ENCODE measurements around the gene PPT1.

PPT1 gene

DNA sequence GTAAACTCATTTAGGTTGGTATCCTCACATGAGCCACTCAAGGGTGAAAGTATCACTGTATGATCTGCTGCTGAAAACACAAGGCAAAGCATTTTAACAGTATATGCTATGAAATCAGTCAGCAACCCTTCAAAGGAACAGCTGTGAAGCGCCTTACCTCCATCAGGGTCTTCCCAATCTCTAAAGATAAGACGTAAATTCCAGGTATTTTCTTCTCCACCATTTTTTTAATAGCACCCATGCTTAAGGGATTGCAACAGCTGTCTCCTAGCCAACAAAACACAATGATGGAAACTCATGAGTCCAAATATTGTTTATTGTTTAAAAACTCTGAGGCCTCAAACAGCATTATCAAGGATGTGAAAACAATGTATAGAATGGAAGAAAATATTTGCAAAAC, 4.8 kb downstream of the PPT1 start:
- DNase-seq: no peak

DNA sequence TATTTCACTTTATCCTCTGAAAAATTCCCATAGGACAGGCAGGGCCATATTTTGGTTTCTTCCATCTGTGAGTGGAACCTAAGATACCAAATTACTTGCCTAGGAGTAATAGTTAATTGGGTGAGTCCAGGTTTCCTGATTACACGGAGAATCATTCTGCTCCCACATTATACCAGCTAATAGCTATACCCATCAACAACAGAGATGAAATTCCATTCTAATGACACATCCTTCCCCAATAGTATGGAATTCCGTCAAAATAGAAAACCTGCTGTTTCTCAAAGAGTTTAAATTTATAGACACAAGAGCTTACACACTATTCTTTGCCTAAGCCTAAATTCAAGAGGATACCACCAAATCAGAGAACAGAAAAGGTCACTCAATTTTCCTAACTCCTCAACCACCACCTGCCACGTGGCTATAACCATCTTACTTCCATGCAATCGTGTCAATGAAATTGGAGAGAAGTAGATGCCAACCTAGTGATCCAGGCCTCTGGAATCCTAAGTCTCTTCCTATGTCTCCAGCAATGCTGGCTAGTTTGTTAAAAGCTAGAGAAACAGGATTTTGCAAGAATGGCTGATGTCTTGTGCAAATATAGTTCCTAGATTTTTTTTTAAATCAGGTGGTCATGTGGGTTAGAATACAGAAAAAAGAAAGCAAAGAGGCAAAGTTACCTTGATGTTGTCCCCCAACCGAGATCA, 6.2 kb downstream of the PPT1 start:
- no peak for DNase-seq

DNA sequence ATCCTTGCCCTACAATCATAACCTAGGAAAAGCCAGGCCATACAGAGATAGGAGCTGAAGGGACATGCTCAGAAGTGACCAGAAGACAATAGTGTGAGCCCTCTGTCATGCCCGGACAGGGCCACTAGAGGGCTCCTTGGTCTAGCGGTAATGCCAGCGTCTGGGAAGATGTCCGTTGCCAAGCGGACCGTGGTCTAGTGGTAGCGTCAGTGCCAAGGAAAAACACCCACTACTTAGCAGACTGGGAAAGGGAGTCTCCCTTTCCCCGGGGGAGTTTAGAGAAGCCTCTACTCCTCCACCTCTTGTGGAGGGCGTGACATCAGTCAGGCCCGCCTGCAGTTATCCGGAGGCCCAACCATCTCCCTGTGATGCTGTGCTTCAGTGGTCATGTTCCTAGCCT, 12.3 kb downstream of the PPT1 start:
- DNase-seq: peak; percentile 28

DNA sequence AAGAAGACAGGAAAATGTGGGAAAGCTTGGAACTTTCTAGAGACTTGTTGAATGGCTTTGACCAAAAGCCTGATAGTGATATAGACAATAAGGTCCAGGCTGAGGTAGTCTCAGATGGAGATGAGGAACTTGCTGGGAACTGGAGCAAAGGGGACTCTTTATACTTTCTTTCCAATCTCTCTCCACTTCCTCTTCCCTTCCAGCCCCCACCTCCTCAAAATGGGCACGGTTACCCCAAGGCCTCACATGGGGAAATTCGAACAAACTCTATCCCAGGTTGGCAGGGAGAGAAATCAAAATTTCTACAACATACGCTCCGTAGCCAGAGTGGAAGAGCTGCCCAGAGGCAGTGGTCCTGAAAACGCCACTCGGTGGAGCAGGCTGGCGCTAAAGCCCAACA, 15.2 kb downstream of the PPT1 start:
- no peak for DNase-seq

DNA sequence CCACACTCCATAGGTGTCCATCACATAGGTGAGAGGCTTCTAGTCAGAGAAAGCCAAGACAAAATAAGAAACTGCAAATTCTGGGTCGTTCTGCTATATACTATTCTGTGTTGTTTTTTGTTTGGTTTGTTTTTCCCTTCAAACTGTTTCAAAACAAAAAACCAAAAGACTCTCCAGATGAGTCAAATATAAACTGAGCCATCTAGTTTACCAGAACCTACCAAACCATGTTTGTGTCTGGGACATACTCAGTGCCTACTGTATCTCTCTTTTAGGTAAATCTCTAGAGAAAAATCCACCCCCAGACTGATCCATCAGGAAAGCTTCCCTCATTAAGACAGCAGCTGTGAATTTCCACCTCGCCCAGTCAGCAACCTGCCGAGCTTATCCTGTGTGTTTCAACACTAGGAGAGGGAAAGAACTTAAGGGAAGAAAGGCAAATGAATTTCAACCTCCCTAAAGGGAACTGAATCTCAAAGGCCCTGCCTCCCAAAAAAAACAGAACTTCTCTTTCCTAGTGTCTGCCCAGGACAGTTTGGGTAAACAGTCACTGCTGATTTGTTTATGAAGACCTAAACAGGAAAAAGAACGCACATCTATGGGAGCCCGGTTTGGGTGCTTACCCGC, 17.2 kb downstream of the PPT1 start:
- no peak for DNase-seq

DNA sequence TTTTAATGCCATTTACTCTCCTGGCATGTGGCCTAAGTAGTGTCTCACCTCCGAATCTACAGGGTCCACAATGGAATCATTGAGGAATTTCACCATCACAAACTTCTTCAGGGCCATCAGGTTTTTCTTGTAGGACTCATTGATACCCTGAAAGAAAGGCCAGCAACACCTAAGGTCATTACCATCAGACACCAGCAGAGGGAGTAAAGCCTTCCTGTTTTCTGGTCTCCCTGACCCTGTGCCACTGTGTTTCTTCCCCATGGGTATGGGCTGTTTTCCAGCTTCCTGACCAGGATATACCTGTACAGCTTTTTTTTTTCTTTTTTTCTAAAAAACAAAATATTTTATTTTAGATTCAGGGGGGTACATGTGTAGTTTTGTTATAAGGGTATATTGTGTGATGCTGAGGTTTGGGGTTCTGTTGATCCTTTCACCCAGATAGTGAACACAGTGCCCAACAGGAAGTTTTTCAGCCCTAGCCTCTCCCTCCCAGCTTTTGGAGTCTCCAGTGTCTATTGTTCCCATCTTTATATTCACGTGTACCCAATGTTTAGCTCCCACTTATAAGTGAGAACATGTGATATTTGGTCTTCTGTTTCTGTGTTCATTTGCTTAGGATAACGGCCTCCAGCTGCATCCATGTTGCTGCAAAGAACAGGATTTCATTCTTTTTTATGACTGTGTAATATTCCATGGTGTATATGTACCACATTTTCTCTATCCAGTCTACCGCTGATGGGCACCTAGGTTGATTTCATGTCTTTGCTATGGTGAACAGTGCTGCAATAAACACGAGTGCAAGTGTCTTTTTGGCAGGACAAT, 18.3 kb downstream of the PPT1 start:
- peak; percentile 20 for DNase-seq

DNA sequence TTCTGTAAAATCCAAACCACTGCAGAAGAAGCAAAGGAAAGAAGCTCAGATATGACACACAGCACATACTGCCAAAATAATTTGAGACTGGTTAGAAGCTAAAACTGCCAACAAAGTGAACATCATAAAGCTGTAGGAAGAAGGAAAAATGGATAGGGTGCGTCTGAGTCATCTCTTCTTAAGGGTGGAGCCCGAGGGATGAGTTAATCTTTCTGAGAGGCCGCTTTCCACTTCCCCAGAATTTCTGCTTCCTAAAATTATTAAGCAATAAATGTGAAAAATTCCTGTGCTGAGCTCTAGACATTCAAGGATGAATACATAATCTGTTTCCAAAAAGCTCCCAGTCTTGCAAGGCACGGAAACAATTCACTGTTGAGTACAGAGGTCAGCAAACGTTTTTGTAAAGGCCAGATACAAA, 20.1 kb downstream of the PPT1 start:
- DNase-seq: no peak

DNA sequence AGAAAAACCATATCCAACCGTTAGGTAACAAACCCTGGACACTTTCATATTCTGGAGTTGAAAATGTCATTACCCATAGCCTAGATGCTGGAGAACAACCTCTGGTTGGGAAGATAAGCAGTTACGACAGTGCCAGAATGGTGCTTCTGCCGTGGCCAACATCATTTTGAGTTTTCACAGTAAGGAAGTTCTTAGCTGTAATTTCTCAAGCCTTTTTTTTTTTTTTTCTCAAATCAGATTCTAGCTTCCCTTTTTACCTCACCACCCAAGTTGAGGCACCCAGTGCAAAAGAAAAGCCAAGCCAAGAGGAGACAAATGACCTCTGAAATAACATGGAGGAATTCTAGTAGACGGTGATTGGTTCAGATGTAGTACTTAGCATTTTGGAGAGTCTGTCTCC, 21.8 kb downstream of the PPT1 start:
- DNase-seq: no peak

DNA sequence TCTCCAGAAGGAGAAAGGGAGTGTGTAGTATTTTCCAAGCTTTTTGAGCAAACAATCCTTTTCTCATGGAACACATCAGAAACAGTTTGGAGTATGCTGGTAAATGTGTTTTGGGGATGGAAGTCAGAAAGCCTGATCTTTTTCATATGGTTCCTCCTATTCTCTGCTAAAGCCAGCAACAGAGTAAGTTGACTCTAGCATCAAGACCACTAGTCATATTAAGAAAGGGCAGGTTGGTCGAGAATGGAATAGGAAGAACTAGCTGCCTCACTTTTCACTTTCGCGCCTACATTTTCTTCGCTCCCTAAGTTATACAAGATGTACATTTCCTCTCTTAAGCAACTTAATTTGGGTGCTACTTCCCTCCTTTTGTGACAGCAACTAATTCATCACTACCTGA, 24.0 kb downstream of the PPT1 start:
- no peak for DNase-seq

DNA sequence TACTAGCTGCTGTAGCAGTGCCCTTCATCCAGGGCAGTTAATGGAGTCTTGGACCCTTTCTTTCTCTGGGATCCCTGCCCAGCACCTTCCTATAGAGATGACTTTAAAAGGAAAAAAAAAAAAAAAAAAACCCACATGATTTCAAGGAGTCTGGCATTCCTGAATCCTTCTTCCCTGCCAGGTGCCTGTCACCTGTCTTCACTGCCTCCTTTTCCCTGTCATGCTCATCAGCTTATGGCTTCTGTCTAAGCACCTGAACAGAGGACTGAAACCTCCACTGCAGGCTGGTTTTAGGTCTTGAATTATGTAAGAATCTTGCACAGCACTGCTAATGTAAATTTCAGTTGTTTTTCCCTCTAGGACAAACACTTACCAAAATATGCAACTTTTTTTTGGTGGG, 24.9 kb downstream of the PPT1 start:
- no peak for DNase-seq

DNA sequence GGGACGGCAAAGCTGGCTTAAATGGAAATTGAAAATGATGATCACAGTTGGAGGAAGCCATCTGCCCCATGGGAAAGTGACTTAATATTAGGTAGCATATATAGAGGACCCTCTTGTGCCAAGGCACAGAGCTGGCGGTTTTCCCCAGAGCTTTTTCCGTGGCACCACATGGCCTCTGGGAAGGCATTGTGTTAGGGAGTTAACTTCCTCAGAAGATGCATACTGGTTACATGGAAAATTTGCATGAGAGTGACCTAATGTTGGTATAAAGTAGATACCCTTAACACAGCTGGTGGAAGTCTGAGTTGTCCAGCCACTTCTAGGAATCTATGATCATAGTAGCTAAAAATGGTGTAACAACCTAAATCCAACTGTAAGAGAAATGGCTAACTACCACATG, 29.2 kb downstream of the PPT1 start:
- DNase-seq: no peak

DNA sequence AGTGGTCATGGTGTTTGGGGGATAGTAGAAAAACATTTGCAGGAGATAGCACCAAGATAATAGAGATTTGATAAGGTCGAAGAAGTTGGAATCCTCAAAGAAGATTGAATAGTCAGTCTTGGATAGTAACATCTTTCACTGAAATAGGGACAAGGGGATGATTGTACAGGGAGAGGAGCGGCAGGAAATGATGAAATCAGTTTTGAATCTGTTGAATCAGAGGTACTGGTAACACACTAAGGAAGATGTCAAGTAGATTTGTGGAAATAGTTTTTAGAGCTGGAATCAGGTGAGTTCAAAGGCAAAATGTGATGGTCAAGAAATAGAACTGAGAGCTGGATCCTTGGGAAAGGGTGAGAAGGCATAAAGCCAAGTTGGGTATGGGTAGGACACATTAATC, 30.0 kb downstream of the PPT1 start:
- DNase-seq: no peak

DNA sequence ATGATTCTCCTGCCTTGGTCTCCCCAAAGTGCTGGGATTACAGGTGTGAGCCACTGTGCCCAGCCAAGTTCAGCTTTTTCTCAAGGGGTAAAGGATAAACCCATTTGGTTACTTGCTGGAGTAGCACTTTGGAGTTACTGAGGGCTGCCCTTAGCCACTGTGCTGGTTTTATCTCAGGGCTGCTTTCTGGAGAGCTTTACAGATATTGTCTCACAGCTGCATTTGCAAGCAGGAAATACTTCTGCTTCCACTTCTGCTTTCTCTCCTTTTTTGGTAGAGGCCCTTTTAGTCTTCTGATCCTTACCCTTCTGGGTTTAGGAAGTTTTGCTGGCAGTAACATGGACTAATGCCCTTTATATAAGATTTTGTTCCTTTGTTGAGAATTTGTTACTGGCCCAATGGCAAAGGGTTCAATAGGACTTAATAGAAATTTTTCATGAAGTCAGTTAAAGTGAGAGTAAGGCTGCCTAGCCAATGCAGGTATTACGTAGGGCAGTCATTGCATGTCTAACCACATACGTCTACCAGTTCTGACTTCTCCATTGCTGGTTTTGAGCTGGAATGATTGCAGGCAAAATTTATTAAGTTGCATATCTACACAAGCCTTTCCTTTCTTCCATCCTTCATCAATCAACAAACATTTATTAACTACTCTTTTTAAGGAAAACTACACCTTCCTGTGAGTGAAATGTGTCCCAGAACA, 32.1 kb downstream of the PPT1 start:
- no peak for DNase-seq

DNA sequence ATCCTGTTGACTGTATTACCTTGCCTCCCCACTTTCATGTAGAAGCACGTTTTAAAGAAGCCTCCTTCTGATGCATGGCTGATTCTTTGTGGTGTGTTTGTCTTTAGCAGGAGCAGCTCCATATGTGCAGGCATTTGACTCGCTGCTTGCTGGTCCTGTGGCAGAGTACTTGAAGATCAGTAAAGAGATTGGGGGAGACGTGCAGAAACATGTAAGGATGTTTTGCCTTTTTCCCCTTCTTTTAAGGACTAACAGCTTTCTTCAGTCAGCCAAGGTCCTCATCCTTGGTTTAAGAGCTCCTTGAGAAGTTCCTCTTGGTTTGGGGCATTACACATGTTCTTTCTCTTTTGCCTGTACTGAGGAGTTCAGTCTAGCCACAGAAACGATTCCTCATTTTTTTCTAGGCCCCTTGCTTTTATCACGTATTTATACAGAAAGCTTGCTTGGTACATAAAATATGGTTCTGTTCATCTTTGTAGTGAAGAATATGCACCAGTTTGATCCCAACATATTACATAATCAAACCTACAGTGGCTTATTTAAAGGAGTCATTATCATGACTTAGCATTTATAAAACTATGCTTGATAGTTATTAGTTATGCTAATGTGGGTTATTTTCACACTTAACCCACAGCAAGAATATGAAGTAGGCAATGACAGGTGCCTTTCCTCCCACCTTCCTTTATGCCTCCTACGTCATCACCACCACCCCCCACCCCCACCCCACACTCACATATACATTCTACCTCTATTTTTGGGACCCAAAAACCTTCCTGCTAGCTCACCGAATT, 36.9 kb downstream of the PPT1 start:
- DNase-seq: no peak

DNA sequence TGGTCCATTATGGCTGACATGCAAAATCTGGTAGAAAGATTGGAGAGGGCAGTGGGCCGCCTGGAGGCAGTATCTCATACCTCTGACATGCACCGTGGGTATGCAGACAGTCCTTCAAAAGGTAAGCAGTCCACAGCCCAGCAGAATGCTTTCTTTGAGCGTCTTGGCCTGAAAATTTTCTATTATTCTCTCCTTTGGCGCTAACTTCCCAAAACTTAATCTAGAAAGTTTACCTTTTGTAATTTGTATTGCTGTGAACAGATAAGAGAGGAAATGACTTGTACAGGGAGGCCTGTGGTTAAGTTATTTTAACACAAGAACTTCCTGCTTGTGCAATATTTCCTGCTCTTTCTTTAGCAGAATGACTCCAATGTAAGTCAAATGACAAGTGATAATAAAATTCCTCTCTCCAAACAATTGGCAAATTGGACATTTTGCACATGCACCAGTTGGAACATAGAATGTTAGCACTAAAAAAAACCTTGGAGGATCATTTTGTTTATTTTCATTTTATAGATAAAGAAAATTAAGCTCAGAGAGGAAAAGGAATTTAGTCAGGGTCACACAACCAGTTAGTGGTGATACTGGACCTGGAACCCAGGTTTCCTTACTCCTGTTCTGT, 37.6 kb downstream of the PPT1 start:
- DNase-seq: no peak

DNA sequence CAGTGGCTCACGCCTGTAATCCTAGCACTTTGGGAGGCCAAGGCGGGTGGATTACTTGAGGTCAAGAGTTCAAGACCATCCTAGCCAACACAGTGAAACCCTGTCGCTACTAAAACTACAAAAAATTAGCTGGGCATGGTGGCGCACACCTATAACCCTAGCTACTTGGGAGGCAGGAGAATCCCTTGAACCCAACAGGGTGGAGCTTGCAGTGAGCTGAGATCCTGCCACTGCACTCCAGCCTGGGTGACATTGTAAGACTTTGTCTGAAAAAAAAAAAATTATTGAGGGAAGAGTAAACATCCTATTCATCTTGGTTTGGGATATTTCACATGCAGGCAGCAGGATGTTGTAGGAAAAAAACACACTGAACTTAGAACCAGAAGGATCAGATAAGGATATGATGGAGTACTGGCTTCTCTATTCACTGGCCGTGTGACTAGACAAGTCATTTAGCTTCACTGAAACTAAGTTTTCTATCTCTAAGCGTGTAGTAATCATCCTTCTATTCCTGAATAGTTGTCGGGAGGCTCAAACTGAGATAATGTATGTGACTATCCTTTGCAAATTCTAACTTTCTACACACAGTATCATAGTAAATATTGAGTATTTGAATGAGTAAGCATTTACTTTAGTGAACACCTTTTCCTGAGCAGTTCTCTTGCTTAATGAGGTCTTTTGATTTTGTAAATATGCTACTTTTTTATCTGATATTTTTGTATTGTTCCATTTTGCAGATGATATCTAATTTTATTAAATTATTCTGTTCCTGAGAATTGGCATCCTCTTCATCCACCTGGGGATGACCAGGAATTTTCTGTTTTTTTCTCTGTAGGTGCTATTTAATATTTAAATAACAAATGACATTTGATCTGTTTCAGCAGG, 38.4 kb downstream of the PPT1 start:
- DNase-seq: no peak

DNA sequence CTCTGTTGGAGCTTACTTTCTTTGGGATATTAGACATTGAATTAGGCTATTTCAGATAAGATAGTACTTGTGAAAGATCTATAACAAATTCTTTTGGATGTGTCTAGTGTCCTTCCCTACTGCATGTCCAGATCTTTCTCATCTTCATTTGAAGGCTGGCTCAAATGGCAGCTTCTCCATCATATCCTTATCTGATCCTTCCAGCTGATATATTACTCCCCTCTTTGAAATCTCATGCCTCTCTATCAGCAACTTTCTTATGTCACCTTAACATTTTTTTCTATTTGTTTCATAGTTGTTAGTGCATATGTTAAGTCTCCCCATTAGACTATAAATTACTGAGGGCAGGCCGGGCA, 39.0 kb downstream of the PPT1 start:
- DNase-seq: no peak

DNA sequence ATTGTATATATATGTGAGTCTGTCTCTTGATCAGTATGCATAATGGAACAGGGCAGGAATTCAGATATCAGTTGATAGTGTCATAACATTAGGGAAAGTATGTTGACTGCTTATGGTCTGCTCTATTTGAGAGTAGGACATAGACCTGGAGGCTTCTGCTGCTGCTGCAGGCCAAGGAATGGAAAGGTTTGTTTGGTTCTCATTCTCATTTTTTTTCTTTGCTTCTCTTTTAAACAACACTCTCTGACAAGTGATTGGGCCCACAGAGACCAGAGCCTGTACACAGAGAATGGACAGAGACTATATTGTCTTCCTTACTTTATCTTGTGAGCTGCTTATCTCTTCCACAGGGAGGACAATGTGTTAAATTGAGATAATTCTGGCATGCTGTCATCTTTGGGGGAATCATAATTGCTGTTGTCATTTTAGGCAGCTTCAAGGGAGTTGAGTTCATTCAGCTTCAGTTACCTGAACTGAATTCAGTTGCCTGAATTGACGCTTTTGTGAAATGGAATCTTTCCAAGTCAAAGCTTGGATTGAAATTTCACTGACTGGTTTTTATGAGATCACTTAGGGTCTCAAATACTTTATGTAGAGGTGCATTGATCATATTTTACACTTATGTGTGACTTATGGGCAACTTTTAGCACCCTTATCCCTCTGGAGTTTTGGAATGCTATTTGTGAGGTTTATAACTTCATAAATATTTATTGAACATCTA, 39.6 kb downstream of the PPT1 start:
- DNase-seq: no peak

DNA sequence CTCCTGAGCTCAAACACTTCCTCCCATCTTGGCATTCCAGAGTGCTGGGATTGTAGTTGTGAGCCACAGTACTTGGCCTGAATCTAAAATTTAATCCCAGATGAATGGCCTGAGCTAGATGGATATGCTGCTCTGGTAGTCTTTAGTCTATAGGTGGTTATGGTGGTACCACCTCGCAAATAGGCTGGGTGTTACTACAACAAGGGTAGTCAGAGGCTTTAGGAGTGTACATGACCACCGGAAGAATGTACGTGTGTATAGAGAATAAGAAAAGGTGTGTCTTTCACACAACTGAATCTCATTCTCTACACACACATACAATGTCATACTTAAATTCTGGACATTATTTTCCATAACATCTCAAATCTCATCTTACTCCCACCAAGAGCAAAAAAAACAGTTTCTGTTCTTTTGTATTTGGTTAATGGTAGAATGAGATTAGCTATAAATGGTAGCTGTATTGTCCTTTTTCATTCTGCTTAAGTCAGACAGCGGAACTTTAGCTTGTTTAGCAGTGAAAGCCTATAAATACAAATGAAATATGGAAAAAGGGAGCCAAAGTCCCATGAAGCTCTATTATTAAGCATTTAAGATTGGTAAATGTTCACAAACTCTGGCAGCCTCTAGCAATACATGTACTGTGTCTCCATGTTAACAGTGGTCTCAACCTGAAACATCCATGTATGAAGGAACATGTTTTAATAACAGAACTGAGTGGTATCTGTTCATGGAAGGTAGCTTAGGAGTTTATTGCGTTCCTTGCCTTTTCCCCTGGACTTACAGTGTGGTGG, 40.3 kb downstream of the PPT1 start:
- no peak for DNase-seq

Data from stimulated activated CD4-positive, alpha-beta T cell treated with anti-CD3 and anti-CD28 coated beads, Interleukin-12 subunit alpha, Interleukin-12 subunit beta, amount 100 ng/mL, for 4 hours (primary cell).